GM12801 (cell line): ENCODE results near the gene SLC26A2.

Source experiments
- CTCF ChIP-seq: IDR thresholded peaks from one replicate; pipeline ENCODE4 v1.5.1; 2011; ENCODE audit warnings: control low read depth; ENCODE audit not compliant: insufficient read length; ENCODE audit errors: extremely low read depth

SLC26A2 gene

GRCh38 chr5:149932445-149933350, 27.9 kb upstream of the SLC26A2 start:
- TF ChIP-seq CTCF = no peak

- TF ChIP-seq CTCF = no peak
Measured at GRCh38 chr5:149935431-149935901, 25.1 kb upstream of the SLC26A2 start.

- no peak for TF ChIP-seq CTCF
Measured at GRCh38 chr5:149936044-149936699, 24.4 kb upstream of the SLC26A2 start.

- no peak for TF ChIP-seq CTCF
Measured at GRCh38 chr5:149936700-149937091, 23.9 kb upstream of the SLC26A2 start.

- no peak for TF ChIP-seq CTCF
Measured at GRCh38 chr5:149937610-149938009, 22.9 kb upstream of the SLC26A2 start.

- no peak for TF ChIP-seq CTCF
Measured at GRCh38 chr5:149938279-149938678, 22.3 kb upstream of the SLC26A2 start.

- no peak for TF ChIP-seq CTCF
Measured at GRCh38 chr5:149938791-149939358, 21.7 kb upstream of the SLC26A2 start.
